Measurements from ENCODE around the gene PNPLA3. TPM values are rescaled to one million over a fixed set of nuclear protein-coding genes. Genes with fewer than 3 reads are reported as not detected.

The PNPLA3 gene
- total and polyA plus RNA-seq, 2 of the 4 experiments (the other 2 are of a cell fraction) = 3.6 to 7.5 TPM

DNA sequence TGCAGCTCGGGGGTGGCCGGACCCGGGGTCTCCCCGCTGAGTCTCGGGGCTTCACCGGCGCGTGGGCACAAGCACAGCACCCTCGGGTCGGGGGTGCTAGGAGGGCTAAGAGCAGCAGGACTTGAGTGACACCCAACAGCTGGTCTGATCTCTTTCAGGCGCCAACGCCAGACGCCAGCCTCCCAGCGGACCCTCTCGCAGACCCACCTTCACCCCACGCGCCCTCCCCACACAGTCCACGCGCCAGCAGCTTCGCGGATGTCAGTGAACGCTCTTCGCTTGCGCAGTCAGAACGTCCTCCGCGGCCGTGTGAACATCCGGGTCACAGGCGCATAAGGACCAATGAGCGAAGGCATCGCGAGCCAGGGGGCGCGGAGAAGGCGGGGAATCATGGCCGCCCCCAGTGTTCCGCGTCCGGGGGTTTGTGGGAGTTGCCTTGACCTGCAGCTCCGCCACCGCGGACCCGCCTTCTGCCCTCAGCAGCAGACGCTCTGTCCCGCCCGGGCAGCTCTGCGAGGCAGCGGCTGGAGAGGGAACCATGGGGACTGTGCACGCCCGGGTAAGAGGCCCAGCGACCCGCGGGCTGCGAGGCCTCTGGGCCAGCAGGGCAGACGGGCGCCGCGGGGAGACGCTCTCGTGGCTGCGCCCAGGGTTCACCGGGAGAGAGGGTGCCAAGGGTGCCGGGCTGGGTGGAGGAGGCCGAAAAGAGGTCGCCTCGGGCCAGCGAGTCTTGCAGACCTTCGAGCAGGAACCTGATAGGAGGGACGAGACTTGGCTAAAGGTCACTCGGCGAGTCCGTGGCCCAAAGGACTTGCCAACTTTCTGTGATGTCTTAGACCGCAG, 31.7 kb downstream of the PNPLA3 start, which contains the start of gene SAMM50:
SAMM50 (plus strand) TSS at position 403 of the 843 bp plus-strand sequence; CDS start at position 539, 136 bp downstream.
- peak within 1 kb of the TSS; percentile 84 for H3K14ac ChIP-seq (replicated peaks; ENCODE audit: low read depth, low read length)
- peaks cover 7% of the 10 kb centered on the region for H3K4me1 ChIP-seq (ENCODE audit: control insufficient read depth, insufficient read depth, low read length)
- H3K27ac ChIP-seq (ENCODE audit: insufficient read depth, low read length) = peak within 1 kb of the TSS; percentile 85
- peak within 1 kb of the TSS; percentile 88 for H3K9ac ChIP-seq (ENCODE audit: low read depth, low read length)
- H4K8ac ChIP-seq (ENCODE audit: low read depth in 2 of 2, low read length in 2 of 2) = peak within 1 kb of the TSS; percentile 48 to 99
- H3K36me3 ChIP-seq (ENCODE audit: control insufficient read depth, insufficient read depth, low read length) = no peaks in the 10 kb centered on the region; the same call in 1 of the 2 replicates
- peak within 1 kb of the TSS; percentile 76 for H2AK9ac ChIP-seq (replicated peaks; ENCODE audit: low read depth, low read length, poor library complexity)
- peak within 1 kb of the TSS; percentile 94 for H3K4me2 ChIP-seq (ENCODE audit: low read depth, low read length)
- dilution Hi-C loops (cut with HindIII; ENCODE audit: low sequenced_read_pairs, unreplicated experiment) (no loop called here), in situ Hi-C loops (cut with MboI; ENCODE audit: low sequenced_read_pairs) (no loop called here), intact Hi-C loops (cut with micrococcal nuclease) (no loop called here)
- peak within 1 kb of the TSS; percentile 92 for H2AFZ ChIP-seq (replicated peaks; ENCODE audit: low read length, poor library complexity)
- peaks cover 4% of the 10 kb centered on the region; the same call in 1 of the 2 replicates for H3K9me1 ChIP-seq (ENCODE audit: insufficient read depth, low read length)
- peak within 1 kb of the TSS; percentile 85 for H3K23ac ChIP-seq (ENCODE audit: low read depth, low read length)
- H3K9me3 ChIP-seq (ENCODE audit: control insufficient read depth, insufficient read depth, low read length) = no peaks in the 10 kb centered on the region
- peak within 1 kb of the TSS; percentile 8; the same call in 1 of the 2 replicates for H3K18ac ChIP-seq (ENCODE audit: low read depth, low read length)
- H3K4me3 ChIP-seq (ENCODE audit: insufficient read depth, low read depth, low read length) = peak within 1 kb of the TSS; percentile 93
- peak within 1 kb of the TSS; percentile 46 for H3K56ac ChIP-seq (ENCODE audit: extremely low read depth, insufficient read depth, low read length)
- BruUV-seq (replicated peaks) = no TSS peak
- H3K79me1 ChIP-seq (ENCODE audit: low read depth in 1 of 2, low read length in 2 of 2) = peaks cover 26 to 50% of the 10 kb centered on the region in 2 experiments
- H4K20me1 ChIP-seq (ENCODE audit: insufficient read depth, low read length) = no peaks in the 10 kb centered on the region; the same call in 1 of the 2 replicates
- CTCF ChIA-PET = interaction anchor here (0.5 to 1.8 kb wide), 2 partner anchors 9 to 97 kb away, joined by 7 to 8 read pairs; no protein-coding TSS in a partner anchor
- H4K5ac ChIP-seq (ENCODE audit: low read depth, low read length) = peak within 1 kb of the TSS; percentile 94
- peak within 1 kb of the TSS; percentile 87 for H3K4ac ChIP-seq (ENCODE audit: low read depth, low read length)
- H2AK5ac ChIP-seq (ENCODE audit: low read depth, low read length) = peak within 1 kb of the TSS; percentile 16; the same call in 1 of the 2 replicates
- no peaks in the 10 kb centered on the region for H3K27me3 ChIP-seq (ENCODE audit: control insufficient read depth, insufficient read depth, low read length)
- no peak within 1 kb of the TSS for H2BK20ac ChIP-seq (ENCODE audit: low read depth, low read length)
- peak within 1 kb of the TSS; percentile 73 for H2BK5ac ChIP-seq (ENCODE audit: low read depth, low read length, poor library complexity, severe bottlenecking)
- 0% methylated on average over 40 of the region's 74 CpGs; no CpG with 5 or more reads in 1 of the 2 experiments for WGBS, 2 experiments (ENCODE audit: extremely low coverage in 2 of 2, insufficient read length in 1 of 2)
- TF ChIP-seq CEBPB (IDR thresholded peaks at IDR 0.05; ENCODE audit: low read depth, low read length) (peak; percentile 58), NFE2L2 (IDR thresholded peaks at IDR 0.05; ENCODE audit: low read depth, low read length) (no peak), SMC3 (IDR thresholded peaks at IDR 0.05; ENCODE audit: low read depth, low read length) (no peak), MAZ (IDR thresholded peaks at IDR 0.05; ENCODE audit: borderline replicate concordance, low read depth, low read length) (peak; percentile 54; the same call in 1 of the 2 replicates), MXI1 (IDR thresholded peaks at IDR 0.05; ENCODE audit: borderline replicate concordance, low read depth, low read length) (peak; percentile 88), POLR2A (IDR thresholded peaks at IDR 0.05; ENCODE audit: low read depth, low read length) (peak; percentile 77), RCOR1 (IDR thresholded peaks at IDR 0.05; ENCODE audit: insufficient replicate concordance, low read length) (no peak)
- TF ChIP-seq, protein P1, sequence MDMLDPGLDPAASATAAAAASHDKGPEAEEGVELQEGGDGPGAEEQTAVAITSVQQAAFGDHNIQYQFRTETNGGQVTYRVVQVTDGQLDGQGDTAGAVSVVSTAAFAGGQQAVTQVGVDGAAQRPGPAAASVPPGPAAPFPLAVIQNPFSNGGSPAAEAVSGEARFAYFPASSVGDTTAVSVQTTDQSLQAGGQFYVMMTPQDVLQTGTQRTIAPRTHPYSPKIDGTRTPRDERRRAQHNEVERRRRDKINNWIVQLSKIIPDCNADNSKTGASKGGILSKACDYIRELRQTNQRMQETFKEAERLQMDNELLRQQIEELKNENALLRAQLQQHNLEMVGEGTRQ (IDR thresholded peaks at IDR 0.05; ENCODE audit: low read depth, low read length) = peak; percentile 75
- H4K91ac ChIP-seq (ENCODE audit: insufficient read depth, low read depth, low read length) = peak within 1 kb of the TSS; percentile 30; the same call in 1 of the 2 replicates
- POLR2A ChIA-PET (ENCODE audit: unreplicated experiment) = no interaction called here
- H2BK15ac ChIP-seq (ENCODE audit: low read depth, low read length) = no peak within 1 kb of the TSS
- DNase-seq (peak; percentile 89), ATAC-seq (ENCODE audit: low read depth) (peak; percentile 97)
- H2BK120ac ChIP-seq (ENCODE audit: low read depth, low read length) = 0 out of 2 replicates have a peak within 1 kb of the TSS, but pooled peaks have one; percentile 0
